Esophagus squamous epithelium (tissue), 4 donors: ENCODE measurements around the gene STAP2.

Experiments
- POLR2A ChIP-seq, 4 donors: fragments of 450-650 bp; IDR thresholded peaks; one replicate each; pipeline ENCODE4 v1.6.1; 2017; ENCODE audit warnings: antibody characterized with exemption in 4 of 4, mild to moderate bottlenecking in 4 of 4, moderate library complexity in 3 of 4
- TF ChIP-seq, protein P1 (sequence below), 6 experiments: fragments of 450-650 bp in 4 of 6; fragments of 200-600 bp in 2 of 6; sonication (generic) in 2 of 6; IDR thresholded peaks; one replicate each; pipeline ENCODE4 v1.5.1; 2016 to 2019; ENCODE audit warnings: antibody characterized with exemption in 6 of 6, mild to moderate bottlenecking in 4 of 6, moderate library complexity in 4 of 6

DNA sequence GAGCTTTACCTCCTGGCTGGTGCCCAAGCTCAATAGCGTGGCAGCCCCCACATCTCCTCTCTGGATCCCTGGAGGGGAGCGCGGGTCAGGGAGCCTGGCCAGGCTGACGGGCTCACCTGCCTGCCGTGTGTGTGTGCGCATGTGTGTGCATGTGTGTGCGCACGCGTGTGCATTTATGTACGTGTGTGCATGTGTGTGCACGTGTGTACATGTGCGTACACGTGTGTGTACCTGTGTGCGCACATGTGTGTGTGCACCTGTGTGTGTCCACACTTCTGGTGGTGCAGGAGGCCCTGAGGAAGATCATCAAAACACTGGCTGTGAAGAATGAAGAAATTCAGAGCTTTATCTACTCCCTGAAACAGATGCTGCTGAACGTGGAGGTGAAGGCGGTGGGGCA lies 33.0 kb downstream of the STAP2 start:
- TF ChIP-seq, protein P1, sequence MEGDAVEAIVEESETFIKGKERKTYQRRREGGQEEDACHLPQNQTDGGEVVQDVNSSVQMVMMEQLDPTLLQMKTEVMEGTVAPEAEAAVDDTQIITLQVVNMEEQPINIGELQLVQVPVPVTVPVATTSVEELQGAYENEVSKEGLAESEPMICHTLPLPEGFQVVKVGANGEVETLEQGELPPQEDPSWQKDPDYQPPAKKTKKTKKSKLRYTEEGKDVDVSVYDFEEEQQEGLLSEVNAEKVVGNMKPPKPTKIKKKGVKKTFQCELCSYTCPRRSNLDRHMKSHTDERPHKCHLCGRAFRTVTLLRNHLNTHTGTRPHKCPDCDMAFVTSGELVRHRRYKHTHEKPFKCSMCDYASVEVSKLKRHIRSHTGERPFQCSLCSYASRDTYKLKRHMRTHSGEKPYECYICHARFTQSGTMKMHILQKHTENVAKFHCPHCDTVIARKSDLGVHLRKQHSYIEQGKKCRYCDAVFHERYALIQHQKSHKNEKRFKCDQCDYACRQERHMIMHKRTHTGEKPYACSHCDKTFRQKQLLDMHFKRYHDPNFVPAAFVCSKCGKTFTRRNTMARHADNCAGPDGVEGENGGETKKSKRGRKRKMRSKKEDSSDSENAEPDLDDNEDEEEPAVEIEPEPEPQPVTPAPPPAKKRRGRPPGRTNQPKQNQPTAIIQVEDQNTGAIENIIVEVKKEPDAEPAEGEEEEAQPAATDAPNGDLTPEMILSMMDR (IDR thresholded peaks at IDR 0.05), result no peak
- TF ChIP-seq POLR2A (IDR thresholded peaks at IDR 0.05), result no peak
